ENCODE results near the gene FAM118B.
"Not testable (repeated sequence)": the region's sequence is repeated elsewhere in the genome, so short reads cannot be mapped to it uniquely, and the experiment has no call there.

FAM118B gene

GRCh38 chr11:126308271-126308671 lies 96.7 kb downstream of the FAM118B start:
- in situ Hi-C loops (cut with HindIII; ENCODE audit: low sequenced_read_pairs) = no loop called here

- in situ Hi-C loops (cut with HindIII; ENCODE audit: low sequenced_read_pairs) = not testable (repeated sequence)
These were observed 97.2 kb downstream of the FAM118B start for GRCh38 chr11:126308771-126309170.

- in situ Hi-C loops (cut with HindIII; ENCODE audit: low sequenced_read_pairs) = no loop called here
These were observed 98.8 kb downstream of the FAM118B start for GRCh38 chr11:126310200-126310991.

- in situ Hi-C loops (cut with HindIII; ENCODE audit: low sequenced_read_pairs) = no loop called here
These were observed 99.4 kb downstream of the FAM118B start for GRCh38 chr11:126310992-126311310.

- in situ Hi-C loops (cut with HindIII; ENCODE audit: low sequenced_read_pairs) = no loop called here
These were observed 100.1 kb downstream of the FAM118B start for GRCh38 chr11:126311401-126312291.
